ENCODE measurements around the gene IMPDH1. TPM values are rescaled to one million over a fixed set of nuclear protein-coding genes. Genes with fewer than 3 reads are reported as not detected.

IMPDH1 gene
- total RNA-seq, 2 experiments from 2014 or later = 70.4 to 72.3 TPM

Other genes with a start within 250 kb of the IMPDH1 start
- gene LEP, start 168.7 kb downstream of the IMPDH1 start, total RNA-seq = not detected
- 10 to 100 TPM; 35.1 to 37.3 TPM for gene RBM28, start 66.1 kb downstream of the IMPDH1 start, total RNA-seq
- under 1 TPM; 0.21 to 0.25 TPM for gene PRRT4, start 48.3 kb downstream of the IMPDH1 start, total RNA-seq
- 10 to 100 TPM; 10.8 to 11.9 TPM for gene HILPDA, start 45.9 kb upstream of the IMPDH1 start, total RNA-seq
- 10 to 100 TPM; 24.7 to 27.3 TPM for gene METTL2B, start 66.8 kb upstream of the IMPDH1 start, total RNA-seq

Data from activated CD4-positive, alpha-beta T cell treated with anti-CD3 and anti-CD28 coated beads, Interleukin-2, amount 10 ng/mL, durations not matched to agents 7 days and 5 days (primary cell).